GM12878 (cell line): ENCODE measurements around the gene CELF2. TPM values are rescaled to one million over a fixed set of nuclear protein-coding genes. Genes with fewer than 3 reads are reported as not detected.

Experiments used
- BACH1 ChIP-seq: fragments of 450-650 bp; IDR thresholded peaks from 2 replicates; pipeline ENCODE4 v1.6.1; 2017; ENCODE audit warnings: mild to moderate bottlenecking, borderline replicate concordance
- BHLHE40 ChIP-seq, 2 experiments: fragments of 450-650 bp in 1 of 2; IDR thresholded peaks; 2 replicates each; pipeline ENCODE4 v1.6.1; 2011 to 2017; ENCODE audit warnings: low read depth in 2 of 2, borderline replicate concordance in 1 of 2, improper control_type of control experiment in 1 of 2, low read length in 1 of 2, mild to moderate bottlenecking in 1 of 2
- BRCA1 ChIP-seq: IDR thresholded peaks from 2 replicates; pipeline ENCODE4 v1.6.1; 2011; ENCODE audit warnings: low read depth, low read length, improper control_type of control experiment
- CTCF ChIP-seq, 3 experiments: IDR thresholded peaks in 2 of 3; conservative IDR thresholded peaks in 1 of 3; 2 replicates each; pipeline ENCODE4 v1.5.1; 2011; ENCODE audit warnings: low read depth in 3 of 3, low read length in 3 of 3, mild to moderate bottlenecking in 3 of 3, control low read depth in 2 of 3, moderate library complexity in 2 of 3, inconsistent platforms in 1 of 3, mixed read lengths in 1 of 3; ENCODE audit not compliant: control insufficient read depth in 2 of 3, insufficient read depth in 1 of 3; ENCODE audit errors: extremely low read depth in 1 of 3
- DPF2 ChIP-seq: fragments of 450-650 bp; IDR thresholded peaks from 2 replicates; pipeline ENCODE4 v1.6.1; 2017; ENCODE audit warnings: mild to moderate bottlenecking
- E4F1 ChIP-seq: fragments of 450-650 bp; IDR thresholded peaks from 2 replicates; pipeline ENCODE4 v1.6.1; 2018; ENCODE audit warnings: borderline replicate concordance, mild to moderate bottlenecking; ENCODE audit not compliant: partially characterized antibody
- EED ChIP-seq: sonication (generic); IDR thresholded peaks from 2 replicates; pipeline ENCODE4 v1.6.1; 2016; ENCODE audit warnings: antibody characterized with exemption, low read depth
- GABPA ChIP-seq: IDR thresholded peaks from 2 replicates; pipeline ENCODE4 v1.6.1; 2014; ENCODE audit warnings: antibody characterized with exemption, low read depth, mild to moderate bottlenecking, inconsistent platforms
- HCFC1 ChIP-seq: fragments of 150-350 bp; IDR thresholded peaks from 2 replicates; pipeline ENCODE4 v1.6.1; 2014; ENCODE audit warnings: low read length
- HDAC2 ChIP-seq: fragments of 200-600 bp; sonication (generic); IDR thresholded peaks from 2 replicates; pipeline ENCODE4 v1.6.1; 2017
- IKZF2 ChIP-seq, 2 experiments: fragments of 450-650 bp; IDR thresholded peaks; 2 replicates each; pipeline ENCODE4 v1.6.1; 2017; ENCODE audit warnings: mild to moderate bottlenecking in 2 of 2, moderate library complexity in 2 of 2
- KAT2A ChIP-seq: conservative IDR thresholded peaks from 2 replicates; pipeline ENCODE4 v1.6.1; 2011; ENCODE audit warnings: low read depth, low read length; ENCODE audit not compliant: control insufficient read depth
- LARP7 ChIP-seq: fragments of 450-650 bp; IDR thresholded peaks from 2 replicates; pipeline ENCODE4 v1.6.1; 2017; ENCODE audit warnings: mild to moderate bottlenecking
- NFIC ChIP-seq: IDR thresholded peaks from 2 replicates; pipeline ENCODE4 v1.6.1; 2012; ENCODE audit warnings: low read depth, mild to moderate bottlenecking, inconsistent platforms, low read length, moderate library complexity
- PKNOX1 ChIP-seq: fragments of 450-650 bp; IDR thresholded peaks from 2 replicates; pipeline ENCODE4 v1.6.1; 2016; ENCODE audit warnings: mild to moderate bottlenecking
- POLR2AphosphoS5 ChIP-seq: IDR thresholded peaks from 2 replicates; pipeline ENCODE4 v1.6.1; 2011; ENCODE audit warnings: mild to moderate bottlenecking, low read length, inconsistent platforms
- POU2F2 ChIP-seq: IDR thresholded peaks from 3 replicates; pipeline ENCODE4 v1.6.1; 2011; ENCODE audit warnings: low read depth, mild to moderate bottlenecking, low read length, borderline replicate concordance
- RELA ChIP-seq: fragments of 450-650 bp; IDR thresholded peaks from 2 replicates; pipeline ENCODE4 v1.8.0; 2014; ENCODE audit warnings: borderline replicate concordance; ENCODE audit not compliant: partially characterized antibody
- REST ChIP-seq: IDR thresholded peaks from 2 replicates; pipeline ENCODE4 v1.6.1; 2012; ENCODE audit warnings: mild to moderate bottlenecking, low read depth, low read length
- RFX5 ChIP-seq: IDR thresholded peaks from 2 replicates; pipeline ENCODE4 v1.6.1; 2011; ENCODE audit warnings: low read depth, low read length, improper control_type of control experiment
- SMARCA5 ChIP-seq: fragments of 450-650 bp; IDR thresholded peaks from 2 replicates; pipeline ENCODE4 v1.6.1; 2017; ENCODE audit warnings: mild to moderate bottlenecking
- SPI1 ChIP-seq: IDR thresholded peaks from 2 replicates; pipeline ENCODE4 v1.6.1; 2011; ENCODE audit warnings: low read depth, mild to moderate bottlenecking, low read length, moderate library complexity, borderline replicate concordance; ENCODE audit not compliant: insufficient read depth
- TBL1XR1 ChIP-seq: IDR thresholded peaks from 2 replicates; pipeline ENCODE4 v1.6.1; 2012; ENCODE audit warnings: low read depth, low read length, improper control_type of control experiment
- ZBED1 ChIP-seq: IDR thresholded peaks from 2 replicates; pipeline ENCODE4 v1.6.1; 2016; ENCODE audit warnings: borderline replicate concordance
- polyA plus RNA-seq, 11 experiments: library from polyadenylated mRNA; depleted of rRNA in 4 of 11; unstranded in 6 of 11; stranded (reverse) in 5 of 11; fragments of >200 nt; fragmentation: Nextera tagmentation in 4 of 11; fragmentation: Illumina TruSeq in 1 of 11; extraction: Ambion mirVana in 4 of 11; extraction: Trizol in 1 of 11; gene quantifications; 1 replicate in 1 of 11; 2 replicates in 10 of 11; pipeline versions ENCODE4 v1.2.1 to v1.2.3, GENCODE V29; 2011 to 2016; ENCODE audit warnings: inconsistent platforms in 2 of 11, missing spikeins in 2 of 11, low read depth in 1 of 11
- total RNA-seq, 4 experiments: library from RNA; depleted of rRNA in 3 of 4; stranded (reverse); fragments of >200 nt in 3 of 4; fragmentation: Illumina TruSeq in 1 of 4; extraction: Trizol in 1 of 4; gene quantifications; 2 replicates each; pipeline versions ENCODE4 v1.2.1 to v1.2.3, GENCODE V29; 2013 to 2021

Gene CELF2
- total and polyA plus RNA-seq, 10 of the 15 experiments (the other 5 are each of a cell fraction or from before 2014, with no cell fraction given), result 20.8 to 129 (median 86.3) TPM

- TF ChIP-seq REST (no peak), BHLHE40 (IDR thresholded peaks at IDR 0.05; ENCODE audit: borderline replicate concordance in 1 of 2, low read depth in 2 of 2, low read length in 1 of 2) (peak; percentile 14 to 34; a peak in 1 of 4 replicates), GABPA (no peak), POLR2AphosphoS5 (peak; percentile 22; the same call in 1 of the 2 replicates), NFIC (peak; percentile 97), BRCA1 (no peak), E4F1 (no peak), HCFC1 (no peak), HDAC2 (no peak), CTCF (IDR thresholded peaks at IDR 0.05 in 2 of 3, conservative IDR thresholded peaks at IDR 0.05 in 1 of 3; ENCODE audit: control insufficient read depth in 2 of 3, extremely low read depth in 1 of 3, insufficient read depth in 1 of 3, low read depth in 3 of 3, low read length in 3 of 3) (no peak), SPI1 (peak; percentile 94), IKZF2 (IDR thresholded peaks at IDR 0.05) (peak; percentile 83 to 84), EED (peak; percentile 98), LARP7 (no peak), TBL1XR1 (no peak), ZBED1 (peak; percentile 89; the same call in 1 of the 2 replicates), BACH1 (peak; percentile 43; the same call in 1 of the 2 replicates), RFX5 (no peak), RELA (no peak), PKNOX1 (no peak), POU2F2 (peak; percentile 66; the same call in 1 of the 3 replicates), SMARCA5 (peak; percentile 68; the same call in 1 of the 2 replicates), KAT2A (no peak), DPF2 (peak; percentile 83)
These were observed 255.3 kb downstream of the CELF2 start (continued) for GRCh38 chr10:11272915-11273389.
